Effector CD8-positive, alpha-beta T cell (primary cell): ENCODE results near the gene FEM1A.
A peak's percentile ranks its signal among the peaks of the same experiment; 100 is the strongest.
"Not testable (repeated sequence)": the region's sequence is repeated elsewhere in the genome, so short reads cannot be mapped to it uniquely, and the experiment has no call there.

ENCODE experiments used
- DNase-seq: peaks from one replicate; lab custom pipeline; 2025; lab: John Stamatoyannopoulos, UW
- total RNA-seq, 4 experiments: gene quantifications; one replicate each; lab custom pipeline; 2026; lab: John Stamatoyannopoulos, UW

Gene FEM1A, protein sequence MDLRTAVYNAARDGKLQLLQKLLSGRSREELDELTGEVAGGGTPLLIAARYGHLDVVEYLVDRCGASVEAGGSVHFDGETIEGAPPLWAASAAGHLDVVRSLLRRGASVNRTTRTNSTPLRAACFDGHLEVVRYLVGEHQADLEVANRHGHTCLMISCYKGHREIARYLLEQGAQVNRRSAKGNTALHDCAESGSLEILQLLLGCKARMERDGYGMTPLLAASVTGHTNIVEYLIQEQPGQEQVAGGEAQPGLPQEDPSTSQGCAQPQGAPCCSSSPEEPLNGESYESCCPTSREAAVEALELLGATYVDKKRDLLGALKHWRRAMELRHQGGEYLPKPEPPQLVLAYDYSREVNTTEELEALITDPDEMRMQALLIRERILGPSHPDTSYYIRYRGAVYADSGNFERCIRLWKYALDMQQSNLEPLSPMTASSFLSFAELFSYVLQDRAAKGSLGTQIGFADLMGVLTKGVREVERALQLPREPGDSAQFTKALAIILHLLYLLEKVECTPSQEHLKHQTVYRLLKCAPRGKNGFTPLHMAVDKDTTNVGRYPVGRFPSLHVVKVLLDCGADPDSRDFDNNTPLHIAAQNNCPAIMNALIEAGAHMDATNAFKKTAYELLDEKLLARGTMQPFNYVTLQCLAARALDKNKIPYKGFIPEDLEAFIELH
- total RNA-seq, result 113 to 123 (median 119) reads per million in 4 experiments

DNA sequence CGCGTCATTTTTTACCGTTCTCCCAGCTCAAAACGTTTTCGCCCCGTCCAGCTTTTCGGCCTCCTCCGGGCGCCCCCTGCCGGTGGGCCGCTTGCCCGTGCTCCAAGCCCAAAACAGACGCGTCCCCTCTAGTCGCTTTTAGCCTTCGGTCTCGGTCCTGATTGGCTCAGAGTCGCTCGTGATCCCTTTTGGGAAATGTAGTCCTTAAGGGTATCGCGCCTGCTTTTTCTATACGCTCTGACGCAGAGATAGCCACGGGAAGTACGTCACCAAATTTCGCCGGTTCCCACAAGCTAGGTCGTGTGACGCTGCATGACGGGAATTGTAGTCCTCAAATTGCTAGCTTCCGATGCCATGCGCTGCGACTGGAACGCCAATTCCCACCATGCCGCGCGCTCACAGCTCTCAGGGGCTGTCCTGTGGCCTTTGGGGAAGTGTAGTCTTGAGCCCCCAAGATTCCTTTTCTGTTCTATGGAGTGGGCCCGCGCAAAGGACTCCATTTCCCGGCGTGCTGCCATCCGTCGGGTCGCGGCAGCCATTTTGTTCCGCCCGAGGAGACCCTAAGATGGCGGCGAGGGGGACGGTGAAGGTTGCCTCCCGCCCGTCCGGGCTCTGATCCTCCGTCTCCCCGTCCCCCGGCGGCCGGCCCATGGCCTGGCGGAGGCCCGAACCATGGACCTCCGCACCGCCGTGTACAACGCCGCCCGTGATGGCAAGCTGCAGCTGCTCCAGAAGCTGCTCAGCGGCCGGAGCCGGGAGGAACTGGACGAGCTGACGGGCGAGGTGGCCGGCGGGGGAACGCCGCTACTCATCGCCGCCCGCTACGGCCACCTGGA, at the start of gene FEM1A:
Gene FEM1A, plus strand, starts transcription at position 552 of the 836 bp plus-strand sequence. Its CDS starts 121 bp downstream, at position 673.
- DNase-seq, result peak; percentile 100

- no peak for DNase-seq
Measured at GRCh38 chr19:4742723-4743646, 48.5 kb upstream of the FEM1A start.

GRCh38 chr19:4744451-4745174, 46.9 kb upstream of the FEM1A start:
- no peak for DNase-seq

DNA sequence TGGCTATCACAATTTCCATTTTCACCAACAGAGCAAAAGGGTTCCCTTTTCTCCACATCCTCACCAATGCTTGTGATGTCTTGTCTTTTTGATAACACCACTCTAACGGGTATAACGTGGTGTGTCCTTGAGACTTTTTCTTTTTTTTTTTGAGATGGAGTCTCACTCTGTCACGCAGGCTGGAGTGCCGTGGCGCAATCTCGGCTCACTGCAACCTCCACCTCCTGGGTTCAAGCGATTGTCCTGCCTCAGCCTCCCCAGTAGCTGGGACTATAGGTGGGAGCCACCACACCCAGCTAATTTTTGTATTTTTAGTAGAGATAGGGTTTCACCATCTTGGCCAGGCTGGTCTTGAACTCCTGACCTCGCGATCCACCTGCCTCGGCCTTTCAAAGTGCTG, 46.4 kb upstream of the FEM1A start:
- not testable (repeated sequence) for DNase-seq

- DNase-seq, result no peak
Measured at GRCh38 chr19:4745986-4746385, 45.5 kb upstream of the FEM1A start.

DNA sequence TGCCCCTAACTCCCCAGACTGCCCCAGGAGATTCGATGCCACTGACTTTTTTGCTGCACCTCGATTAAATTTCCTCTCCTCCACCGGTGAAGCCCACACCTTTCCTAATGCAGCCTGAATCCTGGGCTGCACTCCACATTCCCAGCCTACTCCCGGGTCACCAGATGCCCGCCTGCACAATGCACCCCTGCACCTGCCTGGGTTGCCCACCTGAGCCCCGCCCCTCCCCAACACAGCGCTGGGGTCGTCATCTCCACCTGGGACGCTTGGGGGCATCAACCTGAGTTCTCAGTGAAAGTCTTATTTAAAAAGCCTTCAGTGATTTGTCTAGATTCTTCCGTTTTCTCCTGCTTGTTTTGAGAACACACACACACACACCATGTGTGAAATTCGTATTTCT, 43.3 kb upstream of the FEM1A start:
- no peak for DNase-seq

- no peak for DNase-seq
Measured at GRCh38 chr19:4748589-4748988, 42.9 kb upstream of the FEM1A start.

- no peak for DNase-seq
Measured at GRCh38 chr19:4749870-4750590, 41.5 kb upstream of the FEM1A start.

DNA sequence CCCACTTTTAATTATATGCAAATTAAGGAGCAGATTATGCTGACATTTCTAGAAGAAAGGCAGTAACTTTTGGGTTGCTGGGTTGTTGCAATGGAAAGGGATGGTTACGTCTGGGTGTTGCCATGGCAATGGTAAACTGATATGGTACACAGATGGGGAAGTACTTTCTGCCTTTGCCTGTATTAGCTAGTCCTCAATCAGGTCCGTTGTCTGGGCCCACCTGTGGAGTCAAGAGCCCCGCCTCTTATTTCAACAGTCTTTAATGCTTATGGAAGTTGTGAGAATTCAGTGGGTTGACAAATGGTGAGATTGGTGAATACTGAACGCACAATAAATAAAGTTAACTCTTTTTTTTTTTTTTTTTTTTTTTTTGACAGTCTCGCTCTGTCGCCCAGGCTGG, 37.3 kb upstream of the FEM1A start:
- no peak for DNase-seq

DNA sequence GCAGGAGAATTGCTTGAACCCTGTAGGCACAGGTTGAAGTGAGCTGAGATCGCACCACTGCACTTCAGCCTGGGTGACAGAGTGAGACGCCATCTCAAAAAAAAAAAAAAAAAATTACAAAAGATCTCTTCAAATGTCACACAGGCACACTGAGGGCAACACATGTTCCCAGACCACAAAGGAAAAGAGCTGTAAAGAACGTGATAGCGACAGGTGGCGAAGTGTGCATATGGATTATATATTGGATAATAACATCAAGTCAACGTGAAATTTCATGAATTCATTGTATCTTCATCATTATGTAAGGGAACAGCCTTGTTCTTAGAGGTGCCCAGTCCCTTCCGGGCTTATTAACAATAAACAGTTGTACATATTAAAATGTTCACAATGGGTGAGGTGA, 36.1 kb upstream of the FEM1A start:
- no peak for DNase-seq

- DNase-seq, result no peak
Measured at GRCh38 chr19:4758082-4758481, 33.5 kb upstream of the FEM1A start.

GRCh38 chr19:4758659-4759058, 32.9 kb upstream of the FEM1A start:
- DNase-seq, result no peak

GRCh38 chr19:4759388-4760284, 31.9 kb upstream of the FEM1A start:
- DNase-seq, result peak; percentile 15

DNA sequence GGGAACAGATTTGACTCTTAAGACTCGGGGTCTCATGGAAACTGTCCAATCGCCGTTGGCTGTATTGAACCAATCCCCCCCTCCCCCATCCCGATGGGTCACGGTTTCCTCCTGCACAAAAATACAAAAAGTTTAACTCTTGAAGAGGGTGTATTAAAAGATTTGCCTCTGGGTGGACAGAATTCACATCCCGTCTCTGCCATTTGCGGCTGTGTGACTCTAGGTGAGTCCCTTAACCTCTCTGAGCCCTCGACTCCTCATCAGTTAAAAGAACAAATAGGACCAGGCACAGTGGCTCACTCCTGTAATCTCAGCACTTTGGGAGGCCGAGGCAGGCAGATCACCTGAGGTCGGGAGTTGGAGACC, 31.3 kb upstream of the FEM1A start:
- no peak for DNase-seq

DNA sequence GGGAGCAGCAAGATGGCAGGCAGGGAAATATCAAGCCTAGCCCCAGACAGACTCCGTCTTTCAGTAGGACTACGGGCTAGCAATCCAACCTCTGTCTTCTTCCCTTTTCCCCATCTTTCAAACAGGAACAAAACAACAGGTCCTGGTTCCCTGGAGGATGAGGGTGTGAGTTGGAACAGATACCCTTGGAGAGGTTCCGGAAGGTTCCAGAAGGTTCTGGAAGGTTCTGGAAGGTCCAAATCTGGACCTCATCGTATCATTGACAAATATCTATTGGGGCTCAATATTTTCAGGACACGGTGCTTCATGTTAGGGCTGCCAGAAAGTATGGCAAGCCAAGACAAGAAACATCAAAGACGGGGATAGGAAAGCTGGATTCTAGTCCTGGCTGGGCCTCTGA, 28.5 kb upstream of the FEM1A start:
- DNase-seq, result no peak

DNA sequence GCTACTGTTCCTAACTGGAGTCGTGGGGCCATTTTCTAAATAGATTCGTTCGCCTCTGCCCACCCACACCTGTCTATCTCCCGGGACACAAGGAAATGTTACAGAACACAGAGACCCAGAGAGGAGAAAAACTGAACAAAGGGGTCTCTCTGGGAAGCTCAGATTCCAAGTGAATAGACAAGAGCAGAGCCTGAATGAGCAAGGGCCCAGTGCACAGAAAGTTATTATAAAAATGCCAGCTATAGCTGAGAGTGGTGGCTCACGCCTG, 27.2 kb upstream of the FEM1A start:
- DNase-seq, result no peak

DNA sequence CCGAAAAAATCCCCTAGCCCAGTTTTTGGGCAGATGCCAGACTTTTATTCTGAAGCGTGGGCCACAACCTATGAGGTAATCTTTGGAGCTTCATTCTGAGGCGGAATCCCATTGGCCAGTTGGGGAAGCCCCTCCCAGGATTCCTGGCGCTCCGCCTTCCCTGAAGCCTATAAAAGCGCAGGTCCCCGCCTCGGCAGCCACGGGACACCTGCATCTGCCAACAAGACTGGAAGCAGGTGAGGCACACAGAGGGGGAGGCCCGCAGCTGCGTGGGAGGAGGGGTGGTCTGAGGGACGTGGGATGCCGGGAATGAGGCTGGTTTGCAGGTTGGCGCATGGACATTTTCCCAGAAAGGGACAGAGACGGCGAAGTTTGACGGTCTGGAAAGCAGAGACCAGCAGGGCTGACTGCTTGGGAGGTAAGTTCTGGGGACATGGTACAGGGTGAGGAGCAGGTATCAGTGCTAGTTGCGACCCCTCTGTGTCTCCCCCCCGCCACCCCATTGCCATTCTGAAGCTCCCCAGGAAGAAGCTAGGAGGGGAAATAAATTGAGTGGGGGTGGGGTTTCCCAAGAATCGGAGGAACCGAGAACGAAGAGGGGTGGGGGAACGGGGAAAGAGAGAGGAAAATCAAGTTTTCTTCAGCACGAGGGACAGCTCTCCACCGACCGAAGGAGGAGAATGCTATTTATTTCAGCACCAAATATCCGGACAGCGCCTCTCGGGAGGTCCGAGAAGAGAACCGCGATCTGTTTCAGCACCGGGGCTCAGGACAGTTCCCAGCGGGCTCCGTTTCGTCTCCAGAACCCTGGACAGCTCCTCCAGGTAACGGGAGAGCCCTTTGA, 22.4 kb upstream of the FEM1A start:
- DNase-seq, result peak; percentile 74

- no peak for DNase-seq
Measured at GRCh38 chr19:4772566-4772965, 19.0 kb upstream of the FEM1A start.
